ENCODE data around the gene FASTKD3.

The FASTKD3 gene

GRCh38 chr5:7908317-7908716 lies 39.5 kb upstream of the FASTKD3 start:
- TF ChIP-seq POLR2AphosphoS5 (IDR thresholded peaks at IDR 0.05; ENCODE audit: low read depth, low read length) = no peak
- no peak for TF ChIP-seq FOXP2 (optimal IDR thresholded peaks at IDR 0.05; ENCODE audit: borderline replicate concordance, extremely low read depth, extremely low read length, insufficient read depth)
- TF ChIP-seq, protein P1, sequence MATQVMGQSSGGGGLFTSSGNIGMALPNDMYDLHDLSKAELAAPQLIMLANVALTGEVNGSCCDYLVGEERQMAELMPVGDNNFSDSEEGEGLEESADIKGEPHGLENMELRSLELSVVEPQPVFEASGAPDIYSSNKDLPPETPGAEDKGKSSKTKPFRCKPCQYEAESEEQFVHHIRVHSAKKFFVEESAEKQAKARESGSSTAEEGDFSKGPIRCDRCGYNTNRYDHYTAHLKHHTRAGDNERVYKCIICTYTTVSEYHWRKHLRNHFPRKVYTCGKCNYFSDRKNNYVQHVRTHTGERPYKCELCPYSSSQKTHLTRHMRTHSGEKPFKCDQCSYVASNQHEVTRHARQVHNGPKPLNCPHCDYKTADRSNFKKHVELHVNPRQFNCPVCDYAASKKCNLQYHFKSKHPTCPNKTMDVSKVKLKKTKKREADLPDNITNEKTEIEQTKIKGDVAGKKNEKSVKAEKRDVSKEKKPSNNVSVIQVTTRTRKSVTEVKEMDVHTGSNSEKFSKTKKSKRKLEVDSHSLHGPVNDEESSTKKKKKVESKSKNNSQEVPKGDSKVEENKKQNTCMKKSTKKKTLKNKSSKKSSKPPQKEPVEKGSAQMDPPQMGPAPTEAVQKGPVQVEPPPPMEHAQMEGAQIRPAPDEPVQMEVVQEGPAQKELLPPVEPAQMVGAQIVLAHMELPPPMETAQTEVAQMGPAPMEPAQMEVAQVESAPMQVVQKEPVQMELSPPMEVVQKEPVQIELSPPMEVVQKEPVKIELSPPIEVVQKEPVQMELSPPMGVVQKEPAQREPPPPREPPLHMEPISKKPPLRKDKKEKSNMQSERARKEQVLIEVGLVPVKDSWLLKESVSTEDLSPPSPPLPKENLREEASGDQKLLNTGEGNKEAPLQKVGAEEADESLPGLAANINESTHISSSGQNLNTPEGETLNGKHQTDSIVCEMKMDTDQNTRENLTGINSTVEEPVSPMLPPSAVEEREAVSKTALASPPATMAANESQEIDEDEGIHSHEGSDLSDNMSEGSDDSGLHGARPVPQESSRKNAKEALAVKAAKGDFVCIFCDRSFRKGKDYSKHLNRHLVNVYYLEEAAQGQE (IDR thresholded peaks at IDR 0.05; ENCODE audit: insufficient read depth in 1 of 2, low read depth in 2 of 2, low read length in 2 of 2) = no peak

DNA sequence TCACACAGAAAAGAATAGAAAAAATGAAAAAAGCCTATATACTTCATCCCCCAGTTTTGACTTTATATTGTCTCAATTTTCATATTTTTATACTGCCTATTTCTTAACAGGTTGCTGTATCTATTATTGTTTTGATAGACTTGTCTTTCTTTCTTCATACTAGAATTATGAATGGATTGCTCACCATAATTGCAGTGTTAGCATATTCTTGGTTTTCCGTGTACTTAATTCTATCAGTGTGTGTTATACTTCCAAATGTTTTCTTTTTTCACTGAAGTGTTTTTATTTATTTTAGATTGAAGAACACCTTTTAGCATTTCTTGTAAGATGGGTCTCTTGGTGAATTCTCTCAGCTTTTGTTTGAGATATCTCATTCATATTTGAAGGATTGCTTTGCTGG lies 38.8 kb upstream of the FASTKD3 start:
- TF ChIP-seq TAF1 (IDR thresholded peaks at IDR 0.05; ENCODE audit: borderline replicate concordance, insufficient read depth, low read length) = no peak
- TF ChIP-seq, protein P1 (IDR thresholded peaks at IDR 0.05; ENCODE audit: insufficient read depth in 1 of 2, low read depth in 2 of 2, low read length in 2 of 2) = no peak
- no peak for TF ChIP-seq FOXP2 (optimal IDR thresholded peaks at IDR 0.05; ENCODE audit: borderline replicate concordance, extremely low read depth, extremely low read length, insufficient read depth)
- TF ChIP-seq SIN3A (IDR thresholded peaks at IDR 0.05; ENCODE audit: borderline replicate concordance, insufficient read depth, low read length) = no peak
- no peak for TF ChIP-seq POLR2AphosphoS5 (IDR thresholded peaks at IDR 0.05; ENCODE audit: low read depth, low read length)

GRCh38 chr5:7904170-7904569 lies 35.3 kb upstream of the FASTKD3 start:
- no peak for TF ChIP-seq TAF1 (IDR thresholded peaks at IDR 0.05; ENCODE audit: borderline replicate concordance, insufficient read depth, low read length)
- TF ChIP-seq SIN3A (IDR thresholded peaks at IDR 0.05; ENCODE audit: borderline replicate concordance, insufficient read depth, low read length) = no peak
- TF ChIP-seq FOXP2 (optimal IDR thresholded peaks at IDR 0.05; ENCODE audit: borderline replicate concordance, extremely low read depth, extremely low read length, insufficient read depth) = no peak
- TF ChIP-seq, protein P1 (IDR thresholded peaks at IDR 0.05; ENCODE audit: insufficient read depth in 1 of 2, low read depth in 2 of 2, low read length in 2 of 2) = no peak
- no peak for TF ChIP-seq POLR2AphosphoS5 (IDR thresholded peaks at IDR 0.05; ENCODE audit: low read depth, low read length)

GRCh38 chr5:7902666-7903625 lies 34.1 kb upstream of the FASTKD3 start:
- TF ChIP-seq POLR2AphosphoS5 (IDR thresholded peaks at IDR 0.05; ENCODE audit: low read depth, low read length) = no peak

DNA sequence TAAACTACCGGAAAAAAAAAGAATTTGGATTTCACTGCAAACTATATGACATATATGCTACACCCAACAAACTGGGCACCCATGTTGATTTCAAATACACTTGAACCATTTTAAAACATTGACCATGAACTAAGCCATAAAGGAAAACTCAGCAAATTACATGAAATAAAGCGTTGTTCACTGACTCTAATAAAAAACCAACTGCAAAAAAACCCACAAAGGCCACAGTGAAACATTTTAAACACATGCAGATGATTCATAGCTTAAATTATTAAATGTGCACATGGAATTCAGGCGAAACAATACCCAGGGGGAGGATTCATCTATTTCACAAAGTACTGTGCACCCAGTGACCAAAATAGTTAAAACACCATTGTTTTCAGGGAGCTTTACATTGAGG lies 33.4 kb upstream of the FASTKD3 start:
- TF ChIP-seq FOXP2 (optimal IDR thresholded peaks at IDR 0.05; ENCODE audit: borderline replicate concordance, extremely low read depth, extremely low read length, insufficient read depth) (no peak), TAF1 (IDR thresholded peaks at IDR 0.05; ENCODE audit: borderline replicate concordance, insufficient read depth, low read length) (no peak), POLR2AphosphoS5 (IDR thresholded peaks at IDR 0.05; ENCODE audit: low read depth, low read length) (no peak), SIN3A (IDR thresholded peaks at IDR 0.05; ENCODE audit: borderline replicate concordance, insufficient read depth, low read length) (no peak)
- TF ChIP-seq, protein P1 (IDR thresholded peaks at IDR 0.05; ENCODE audit: insufficient read depth in 1 of 2, low read depth in 2 of 2, low read length in 2 of 2) = no peak
